ENCODE data around the gene ZNF236.

ZNF236 gene

DNA sequence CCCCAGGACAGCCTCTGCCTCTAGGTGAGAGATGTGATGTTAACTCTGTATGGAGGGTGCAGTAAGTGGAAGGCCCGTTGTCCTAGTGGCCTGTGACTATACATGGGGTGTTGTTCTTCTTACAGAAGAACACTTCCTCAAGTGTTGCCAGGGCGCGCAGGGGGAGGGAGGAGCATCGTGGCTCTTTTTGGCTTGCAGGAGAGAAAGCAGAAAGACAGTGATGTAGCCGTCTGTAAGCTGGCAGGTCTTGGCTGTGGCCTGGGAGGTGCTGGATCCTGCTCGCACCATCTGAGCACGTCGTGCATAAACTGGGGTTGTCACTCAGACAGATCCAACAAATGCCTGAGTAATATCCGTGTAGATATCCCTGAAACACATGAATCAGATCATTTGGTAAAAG lies 44.3 kb downstream of the ZNF236 start:
- no peak for DNase-seq

DNA sequence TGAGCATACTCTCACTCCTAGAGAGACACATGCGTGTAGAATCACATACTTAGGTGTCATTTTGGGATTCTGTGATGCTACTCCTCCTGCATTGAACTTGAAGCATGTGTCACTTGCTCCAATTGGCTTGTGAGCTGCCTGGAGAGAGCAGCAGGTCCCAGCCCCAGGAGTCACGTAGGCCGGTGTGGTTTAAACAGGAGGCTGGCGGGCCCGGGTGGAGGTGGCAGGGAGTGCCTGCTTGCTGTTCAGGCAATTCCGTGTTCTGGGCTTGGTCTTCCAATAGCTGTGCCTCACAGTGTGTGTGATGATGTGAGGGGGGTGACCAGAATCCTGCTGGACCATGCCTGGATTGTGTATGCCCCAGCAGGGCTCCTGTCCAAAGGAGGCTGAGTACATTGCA lies 51.0 kb downstream of the ZNF236 start:
- DNase-seq: no peak

DNA sequence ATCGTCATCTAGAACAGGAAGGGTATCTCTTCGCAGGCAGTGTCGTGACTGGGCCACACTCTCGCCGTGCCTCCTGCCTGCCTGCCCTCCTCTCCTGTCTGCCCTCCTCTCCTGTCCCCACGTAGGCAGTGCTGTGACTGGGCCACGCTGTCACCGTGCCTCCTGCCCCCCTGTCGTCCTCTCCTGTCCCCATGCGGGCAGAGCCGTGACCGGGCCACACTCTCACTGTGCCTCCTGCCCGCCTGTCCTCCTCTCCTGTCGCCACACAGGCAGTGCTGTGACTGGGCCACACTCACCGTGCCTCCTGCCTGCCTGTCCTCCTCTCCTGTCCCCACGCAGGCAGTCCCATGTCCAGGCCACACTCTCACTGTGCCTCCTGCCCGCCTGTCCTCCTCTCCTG lies 51.4 kb downstream of the ZNF236 start:
- DNase-seq: no peak

DNA sequence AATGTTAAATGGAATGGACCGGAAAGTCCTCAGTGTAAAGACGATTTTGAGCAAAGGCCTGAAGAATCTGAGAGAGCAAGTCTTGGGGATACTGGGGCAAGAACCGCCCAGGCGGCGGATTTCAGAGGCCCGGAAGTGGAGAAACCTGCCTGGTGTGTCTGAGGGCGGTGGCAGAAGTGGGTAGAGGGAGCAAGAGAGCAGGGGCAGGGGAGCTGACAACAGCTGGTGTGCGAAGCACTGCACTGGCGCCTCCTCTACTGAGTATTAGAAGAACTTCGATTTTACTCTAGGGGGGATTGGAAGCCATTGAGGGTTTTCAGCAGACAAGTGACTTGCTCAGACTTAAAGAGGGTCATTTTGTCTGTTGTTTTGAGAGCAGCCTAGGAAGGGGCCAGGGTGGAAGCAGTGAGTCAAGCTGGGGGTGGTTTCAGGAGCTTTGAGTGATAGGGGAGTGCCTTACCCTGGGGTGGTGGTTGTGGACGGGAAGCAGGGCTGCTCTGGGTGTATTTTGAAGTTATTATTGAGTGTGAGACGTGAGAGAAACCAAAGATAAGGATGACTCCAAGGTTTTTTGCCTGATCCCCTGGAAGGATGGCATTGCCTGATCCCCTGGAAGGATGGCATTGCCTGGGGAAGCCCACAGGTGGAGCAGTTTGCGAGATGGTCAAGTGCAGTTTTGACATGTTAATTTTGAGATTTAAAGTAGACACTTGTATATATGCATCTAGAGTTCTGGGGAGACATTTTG lies 52.5 kb downstream of the ZNF236 start:
- peak; percentile 66 for DNase-seq

DNA sequence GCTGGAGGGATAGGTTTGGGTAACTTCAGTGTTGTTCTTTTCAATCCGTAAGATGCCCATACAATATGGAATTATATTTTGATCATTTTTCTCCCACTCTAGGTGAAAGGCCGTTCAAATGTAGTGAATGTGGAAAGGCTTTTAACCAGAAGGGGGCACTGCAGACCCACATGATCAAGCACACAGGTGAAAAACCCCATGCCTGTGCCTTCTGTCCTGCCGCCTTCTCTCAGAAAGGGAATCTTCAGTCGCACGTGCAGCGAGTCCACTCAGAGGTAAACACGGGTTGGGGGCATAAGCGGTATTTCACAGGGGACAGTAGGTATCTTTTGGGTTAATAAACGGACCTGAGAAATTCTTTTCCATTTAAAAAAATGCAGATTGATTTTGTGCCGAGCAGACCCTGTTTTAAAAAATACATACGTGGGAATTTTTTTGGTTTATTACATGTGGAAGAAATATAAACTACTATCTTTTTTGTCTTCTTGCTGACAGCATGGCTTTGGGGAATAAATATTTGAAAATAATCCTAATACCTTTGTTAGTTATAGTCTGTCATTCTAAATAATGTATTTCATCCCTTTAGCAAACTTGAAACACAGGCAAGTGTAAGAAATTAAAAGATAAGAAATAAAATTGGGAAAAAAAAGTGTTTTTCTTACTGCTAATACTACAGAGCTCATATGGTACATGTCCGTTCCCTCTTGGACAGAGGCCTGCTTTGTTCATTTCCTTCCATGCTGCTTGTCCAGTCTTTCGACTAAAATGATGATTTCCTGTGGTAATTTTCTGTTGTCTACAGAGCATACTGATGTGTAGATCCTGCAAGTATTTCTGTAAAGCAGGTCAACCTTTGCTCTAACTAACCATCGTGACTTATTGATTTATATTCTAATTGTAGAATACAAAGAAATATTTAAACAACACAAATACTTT lies 53.3 kb downstream of the ZNF236 start:
- peak; percentile 63 for DNase-seq

- no peak for DNase-seq
Measured at GRCh38 chr18:76878426-76878825, 56.1 kb downstream of the ZNF236 start.

DNA sequence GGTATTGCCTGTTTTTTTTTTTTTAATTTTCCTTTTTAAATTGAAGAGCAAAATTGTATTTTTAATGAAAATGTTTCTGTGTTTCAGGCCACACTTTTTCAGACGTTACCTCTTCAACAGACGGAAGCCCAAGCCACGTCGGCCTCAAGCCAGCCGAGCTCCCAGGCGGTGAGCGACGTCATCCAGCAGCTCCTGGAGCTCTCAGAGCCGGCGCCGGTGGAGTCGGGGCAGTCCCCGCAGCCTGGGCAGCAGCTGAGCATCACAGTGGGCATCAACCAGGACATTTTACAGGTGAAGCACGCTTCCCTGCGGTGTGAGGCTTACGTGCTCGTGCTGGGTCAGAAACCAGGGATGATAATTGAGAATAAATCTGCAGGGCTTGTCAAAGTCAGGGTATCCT lies 57.7 kb downstream of the ZNF236 start:
- DNase-seq: no peak

DNA sequence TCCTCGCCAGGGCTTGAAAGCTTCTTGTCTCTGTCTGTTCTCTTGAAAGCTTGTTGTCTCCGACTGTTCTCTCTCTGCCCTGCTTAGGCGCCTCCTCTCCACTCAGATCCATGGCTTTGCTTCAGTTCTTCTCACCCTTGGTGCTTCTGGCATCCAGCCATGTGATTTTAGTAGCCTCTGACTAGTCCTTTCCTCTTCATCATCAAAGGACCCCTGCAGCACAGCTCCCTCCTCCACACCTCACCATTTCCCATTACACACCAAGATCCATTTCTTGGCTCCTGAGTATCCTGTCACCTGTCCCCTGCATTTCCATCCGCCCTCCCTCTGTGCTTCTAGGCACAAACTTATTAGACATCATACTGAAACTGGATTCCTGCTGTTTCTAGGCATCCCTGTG lies 59.4 kb downstream of the ZNF236 start:
- DNase-seq: no peak

DNA sequence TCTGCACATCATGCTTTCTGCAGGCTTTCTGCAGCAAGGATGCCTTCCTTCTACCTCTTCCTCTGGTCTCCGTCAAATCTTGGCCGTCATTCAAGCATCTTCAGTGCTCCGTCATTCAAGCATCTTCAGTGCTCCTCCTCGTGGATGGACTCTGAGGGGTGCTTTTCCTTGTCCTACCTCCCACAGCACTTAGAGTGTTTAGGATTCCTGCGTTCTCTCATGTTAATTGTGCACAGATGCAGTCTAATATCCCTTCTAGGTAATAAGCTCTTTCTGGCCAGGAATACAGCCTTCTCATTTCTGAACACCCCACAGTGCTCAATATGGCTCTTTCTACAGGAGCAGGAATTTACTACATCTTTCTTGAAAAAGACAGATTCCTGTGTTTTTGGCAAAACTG lies 59.8 kb downstream of the ZNF236 start:
- no peak for DNase-seq

DNA sequence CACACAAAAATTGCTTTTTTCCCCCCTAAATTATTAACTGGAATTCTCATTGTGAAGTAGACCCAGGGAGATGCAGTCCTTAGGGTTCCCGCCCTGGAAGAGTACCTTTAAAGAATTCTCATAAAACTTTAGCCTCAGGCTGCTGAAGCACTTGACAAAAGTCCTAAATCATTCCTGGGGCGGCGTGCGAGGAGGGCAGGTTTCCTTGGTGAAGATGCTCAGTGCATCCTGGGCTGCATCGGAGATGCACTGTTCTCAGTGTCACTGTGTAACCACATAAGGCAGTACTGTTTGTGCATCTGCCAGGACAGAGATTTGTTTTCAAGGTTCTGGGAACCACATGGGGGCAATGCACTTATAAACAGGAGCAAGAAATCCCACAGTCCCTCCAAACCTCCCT lies 62.6 kb downstream of the ZNF236 start:
- DNase-seq: no peak

GRCh38 chr18:76886112-76886511 lies 63.8 kb downstream of the ZNF236 start:
- DNase-seq: no peak

- no peak for DNase-seq
Measured at GRCh38 chr18:76889091-76889699, 66.8 kb downstream of the ZNF236 start.

DNA sequence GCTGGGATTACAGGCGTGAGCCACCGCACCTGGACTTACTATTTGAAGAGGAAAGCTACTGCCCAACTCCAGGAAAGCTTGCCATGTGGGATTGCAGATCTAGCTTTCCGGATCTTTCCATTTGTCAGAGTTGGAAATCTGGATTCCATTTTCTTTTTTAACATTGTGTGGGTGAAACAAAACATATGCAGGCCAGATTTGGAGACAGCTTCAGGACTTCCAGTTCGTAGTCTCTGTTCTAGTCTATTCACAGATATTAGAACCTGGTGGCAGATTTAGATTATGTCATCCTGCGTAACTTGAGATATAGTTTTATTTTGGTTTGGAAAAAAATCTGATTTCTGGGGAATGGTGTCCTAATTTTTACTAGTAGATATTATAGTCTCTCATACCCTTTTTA lies 70.5 kb downstream of the ZNF236 start:
- DNase-seq: no peak

- no peak for DNase-seq
Measured at GRCh38 chr18:76894566-76895346, 72.4 kb downstream of the ZNF236 start.

GRCh38 chr18:76895498-76895897 lies 73.1 kb downstream of the ZNF236 start:
- DNase-seq: no peak

GRCh38 chr18:76896677-76897076 lies 74.3 kb downstream of the ZNF236 start:
- DNase-seq: no peak

DNA sequence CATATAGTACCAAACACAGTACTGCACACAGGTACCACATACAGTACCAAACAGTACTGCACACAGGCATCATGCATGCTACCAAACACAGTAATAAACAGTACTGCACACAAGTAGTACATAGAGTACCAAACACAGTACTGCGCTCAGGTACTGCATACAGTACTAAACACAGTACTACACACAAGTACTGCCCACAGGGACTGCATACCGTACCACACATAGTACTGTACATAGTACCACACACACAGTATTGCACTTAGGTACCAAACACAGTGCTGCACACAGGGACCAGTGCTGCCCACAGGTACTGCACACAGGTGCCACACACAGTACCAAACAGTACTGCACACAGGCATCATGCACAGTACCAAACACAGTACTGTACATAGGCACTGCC lies 74.9 kb downstream of the ZNF236 start:
- DNase-seq: no peak

DNA sequence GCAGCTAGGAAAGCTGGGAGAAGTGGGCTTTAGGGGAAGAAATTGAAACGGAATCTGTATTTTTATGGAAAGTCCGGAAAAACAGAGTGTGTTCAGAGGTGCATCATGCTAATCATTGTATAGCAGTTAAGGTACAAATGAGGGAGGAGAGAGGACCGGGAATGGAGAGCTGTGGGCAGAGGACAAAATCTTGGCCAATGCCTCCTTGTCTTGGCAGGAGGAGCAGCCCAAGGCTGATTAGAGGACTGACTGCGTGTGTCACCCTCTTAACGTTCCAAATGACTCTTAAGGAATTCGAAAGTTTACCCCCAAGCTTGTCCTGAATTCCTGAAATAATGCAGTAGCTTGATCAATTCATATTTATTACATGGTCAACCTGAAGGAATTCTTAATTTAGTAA lies 81.0 kb downstream of the ZNF236 start:
- no peak for DNase-seq

- DNase-seq: no peak
Measured at GRCh38 chr18:76905821-76906220, 83.5 kb downstream of the ZNF236 start.

- no peak for DNase-seq
Measured at GRCh38 chr18:76908277-76908676, 85.9 kb downstream of the ZNF236 start.

DNA sequence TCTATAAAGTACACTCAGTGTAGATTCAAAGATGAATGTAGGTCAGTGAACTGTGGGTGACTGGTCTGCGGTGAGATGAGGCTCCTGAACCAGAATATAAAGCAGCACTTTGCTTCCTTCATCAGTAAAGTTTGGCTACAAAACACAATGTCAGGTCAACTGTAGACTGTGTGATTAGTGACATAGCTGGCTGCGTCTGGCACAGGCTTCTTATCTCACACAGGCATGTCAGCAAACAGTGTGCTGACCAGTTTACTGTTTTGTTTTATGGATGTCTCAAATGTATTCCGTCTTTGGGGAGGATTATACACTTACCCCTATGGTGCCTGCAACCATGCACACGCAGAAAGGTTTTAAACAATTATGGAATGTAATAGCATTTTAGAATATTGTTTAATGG lies 87.1 kb downstream of the ZNF236 start:
- DNase-seq: no peak

GRCh38 chr18:76911440-76911839 lies 89.1 kb downstream of the ZNF236 start:
- DNase-seq: no peak

DNA sequence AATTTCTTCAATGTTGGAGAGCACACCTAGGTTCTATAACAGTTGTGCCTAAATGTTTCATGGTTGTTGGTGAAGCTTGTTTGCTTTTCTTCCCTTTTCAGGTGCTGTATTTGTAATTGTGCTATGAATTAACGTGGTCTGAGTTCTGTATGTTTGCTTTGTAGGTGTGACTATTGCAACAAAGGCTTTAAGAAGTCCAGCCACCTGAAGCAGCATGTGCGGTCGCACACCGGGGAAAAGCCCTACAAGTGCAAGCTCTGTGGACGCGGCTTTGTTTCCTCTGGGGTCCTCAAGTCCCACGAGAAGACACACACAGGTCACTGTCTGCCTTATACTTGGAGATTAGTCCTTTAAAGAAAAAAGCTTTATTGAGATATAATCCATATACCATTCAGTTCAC lies 91.2 kb downstream of the ZNF236 start:
- no peak for DNase-seq

Data from stimulated activated CD8-positive, alpha-beta memory T cell treated with anti-CD3 and anti-CD28 coated beads, Interleukin-4, amount 100 ng/mL, for 48 hours (primary cell).